Mesangial cell (primary cell): ENCODE data around the gene TBX20. TPM values are rescaled to one million over a fixed set of nuclear protein-coding genes. Genes with fewer than 3 reads are reported as not detected.

ENCODE experiments used
- total RNA-seq: library from RNA; depleted of rRNA; stranded (reverse); fragments of >200 nt; gene quantifications from 2 replicates; pipeline ENCODE4 v1.2.3, GENCODE V29; 2015

Gene TBX20, protein sequence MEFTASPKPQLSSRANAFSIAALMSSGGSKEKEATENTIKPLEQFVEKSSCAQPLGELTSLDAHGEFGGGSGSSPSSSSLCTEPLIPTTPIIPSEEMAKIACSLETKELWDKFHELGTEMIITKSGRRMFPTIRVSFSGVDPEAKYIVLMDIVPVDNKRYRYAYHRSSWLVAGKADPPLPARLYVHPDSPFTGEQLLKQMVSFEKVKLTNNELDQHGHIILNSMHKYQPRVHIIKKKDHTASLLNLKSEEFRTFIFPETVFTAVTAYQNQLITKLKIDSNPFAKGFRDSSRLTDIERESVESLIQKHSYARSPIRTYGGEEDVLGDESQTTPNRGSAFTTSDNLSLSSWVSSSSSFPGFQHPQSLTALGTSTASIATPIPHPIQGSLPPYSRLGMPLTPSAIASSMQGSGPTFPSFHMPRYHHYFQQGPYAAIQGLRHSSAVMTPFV
- not detected in 2 replicates for total RNA-seq

DNA sequence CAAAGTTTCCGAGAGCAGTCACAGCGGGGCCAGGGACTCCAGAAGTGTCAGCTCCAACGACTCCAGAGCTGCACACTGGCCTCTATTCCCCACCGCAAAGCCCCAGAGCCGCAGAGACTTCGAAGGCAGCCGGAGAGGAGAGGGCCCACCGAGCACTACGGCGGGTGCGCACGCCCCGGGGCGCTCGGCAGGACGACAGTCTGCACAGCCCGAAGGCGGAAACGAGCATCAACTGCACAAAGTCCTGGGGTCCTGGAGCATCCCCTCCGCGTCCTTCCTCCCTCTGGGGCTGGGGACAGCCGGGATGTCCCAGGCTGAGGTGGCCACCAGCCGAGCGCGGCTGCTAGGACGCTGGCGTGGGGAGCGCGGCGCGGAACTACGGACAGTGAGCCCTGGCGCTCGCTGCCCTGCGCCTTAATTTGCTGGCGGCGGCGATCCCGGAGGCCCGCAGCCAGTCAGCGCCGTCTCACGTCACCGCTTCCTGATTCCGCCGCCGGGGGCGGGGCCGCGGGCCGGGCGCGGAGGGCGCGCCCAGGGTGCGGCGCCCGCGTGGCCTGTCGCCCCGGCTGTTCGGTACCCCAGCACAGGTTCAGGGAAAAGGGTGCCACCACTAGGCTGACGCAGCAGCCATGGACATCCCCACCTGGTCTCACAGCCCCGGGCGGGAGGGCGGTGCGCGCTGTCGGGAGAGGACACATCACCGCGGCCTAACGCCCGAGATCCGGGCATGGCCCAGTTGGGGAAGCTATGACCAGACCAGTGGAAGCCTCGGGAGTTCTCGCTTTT is at the start of gene TBX20:
TBX20 (minus strand) TSS at position 391 of the 786 bp plus-strand sequence. CDS start 480 bp downstream, outside the sequence.

Other genes with a start within 250 kb of the TBX20 start
- 14.8 and 23.1 TPM in 2 replicates for gene DPY19L1, start 216.6 kb downstream of the TBX20 start, total RNA-seq